ENCODE data around the gene RIPK4. TPM values are rescaled to one million over a fixed set of nuclear protein-coding genes. Genes with fewer than 3 reads are reported as not detected.

The RIPK4 gene
- total RNA-seq, 3 donors from 2014 or later: 5.1 to 14.8 (median 10.2) TPM

GRCh38 chr21:41742073-41742875 lies 24.6 kb downstream of the RIPK4 start:
- TF ChIP-seq CTCF (IDR thresholded peaks at IDR 0.05): no peak
- ATAC-seq (no peak), DNase-seq (peak in 1 of 3 donors; percentile 33)
- H3K9me3 ChIP-seq: peaks cover 12% of the 10 kb centered on the region
- no peaks in the 10 kb centered on the region for H3K36me3 ChIP-seq (ENCODE audit: low read depth)
- no peaks in the 10 kb centered on the region for H3K4me1 ChIP-seq (ENCODE audit: low read depth)
- no peak overlapping the region for H3K4me3 ChIP-seq
- intact Hi-C loops (cut with DNase I, micrococcal nuclease): no loop called here

- no peaks in the 10 kb centered on the region for H3K36me3 ChIP-seq (ENCODE audit: low read depth)
- H3K4me1 ChIP-seq (ENCODE audit: low read depth): no peaks in the 10 kb centered on the region
- H3K9me3 ChIP-seq: peaks cover 12% of the 10 kb centered on the region
- peak in 1 of 3 donors; percentile 42 for DNase-seq
- no peak overlapping the region for H3K4me3 ChIP-seq
- TF ChIP-seq CTCF (IDR thresholded peaks at IDR 0.05): no peak
- ATAC-seq: no peak
- intact Hi-C loops (cut with DNase I, micrococcal nuclease): no loop called here
Measured at GRCh38 chr21:41741253-41742072, 25.4 kb downstream of the RIPK4 start.

GRCh38 chr21:41740604-41741252 lies 26.1 kb downstream of the RIPK4 start:
- intact Hi-C loops (cut with DNase I, micrococcal nuclease): no loop called here
- DNase-seq (peak in 1 of 3 donors; percentile 41), ATAC-seq (no peak)
- Histone ChIP-seq H3K36me3 (ENCODE audit: low read depth) (no peaks in the 10 kb centered on the region), H3K4me1 (ENCODE audit: low read depth) (no peaks in the 10 kb centered on the region), H3K4me3 (no peak overlapping the region), H3K9me3 (peaks cover 12% of the 10 kb centered on the region)
- TF ChIP-seq CTCF (IDR thresholded peaks at IDR 0.05): no peak

GRCh38 chr21:41739936-41740335 lies 26.9 kb downstream of the RIPK4 start:
- peaks cover 12% of the 10 kb centered on the region for H3K9me3 ChIP-seq
- ATAC-seq: no peak
- intact Hi-C loops (cut with DNase I, micrococcal nuclease): no loop called here
- no peak overlapping the region for H3K4me3 ChIP-seq
- DNase-seq: peak in 1 of 3 donors; percentile 14
- no peaks in the 10 kb centered on the region for H3K36me3 ChIP-seq (ENCODE audit: low read depth)
- TF ChIP-seq CTCF (IDR thresholded peaks at IDR 0.05): no peak
- no peaks in the 10 kb centered on the region for H3K4me1 ChIP-seq (ENCODE audit: low read depth)

GRCh38 chr21:41739011-41739410 lies 27.8 kb downstream of the RIPK4 start:
- TF ChIP-seq CTCF (IDR thresholded peaks at IDR 0.05): no peak
- Histone ChIP-seq H3K4me3 (no peak overlapping the region), H3K36me3 (ENCODE audit: low read depth) (no peaks in the 10 kb centered on the region), H3K4me1 (ENCODE audit: low read depth) (no peaks in the 10 kb centered on the region), H3K9me3 (peaks cover 12% of the 10 kb centered on the region)
- intact Hi-C loops (cut with DNase I, micrococcal nuclease): no loop called here
- ATAC-seq (no peak), DNase-seq (peak in 1 of 3 donors; percentile 7)

All from mucosa of descending colon (tissue), 3 donors.